Measurements from ENCODE around the gene IL1F10. TPM values are rescaled to one million over a fixed set of nuclear protein-coding genes. Genes with fewer than 3 reads are reported as not detected.

Gene IL1F10
- total and polyA plus RNA-seq, 10 of the 15 experiments (the other 5 are each of a cell fraction or from before 2014, with no cell fraction given) = not detected

DNA sequence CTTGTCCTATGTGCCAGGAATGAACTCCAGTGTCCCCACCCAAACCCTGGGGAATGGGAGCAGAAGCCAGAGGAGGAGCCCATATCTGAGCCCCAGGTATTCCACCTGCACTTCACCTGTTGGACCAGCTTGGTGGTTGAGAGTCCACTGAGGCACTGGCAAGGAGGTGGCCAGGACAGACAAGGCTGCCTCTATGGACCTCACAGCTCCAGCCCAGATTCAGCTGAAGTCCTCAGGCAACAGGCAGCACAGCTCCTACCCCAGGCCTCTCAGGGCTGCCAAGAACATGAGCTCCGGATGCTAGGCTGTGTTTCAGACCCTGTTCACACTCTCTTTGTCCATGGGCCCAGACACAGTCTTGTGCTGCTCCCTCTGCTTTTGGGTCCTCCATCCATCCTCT is 2.9 kb upstream of the IL1F10 start:
- ATAC-seq (no peak), FAIRE-seq (no peak), DNase-seq (ENCODE audit: low read depth, low spot score) (no peak)
- H4K20me1 ChIP-seq (ENCODE audit: control insufficient read depth, insufficient read depth) = no peaks in the 10 kb centered on the region
- H2AFZ ChIP-seq (ENCODE audit: control insufficient read depth, low read depth, low read length) = no peak overlapping the region
- H3K36me3 ChIP-seq (ENCODE audit: control insufficient read depth in 2 of 2, insufficient read depth in 2 of 2, low read length in 1 of 2) = no peaks in the 10 kb centered on the region
- TF ChIP-seq JUNB (IDR thresholded peaks at IDR 0.05) (no peak), ASH2L (IDR thresholded peaks at IDR 0.05; ENCODE audit: borderline replicate concordance, low read depth) (no peak)
- no peak overlapping the region for H3K27ac ChIP-seq (ENCODE audit: control insufficient read depth, insufficient read depth)
- no peaks in the 10 kb centered on the region for H3K4me1 ChIP-seq (ENCODE audit: control insufficient read depth, insufficient read depth, low read length)
- no peaks in the 10 kb centered on the region for H3K27me3 ChIP-seq (replicated peaks in 1 of 2; ENCODE audit: control insufficient read depth in 2 of 2, insufficient read depth in 2 of 2, low read length in 1 of 2)
- in situ Hi-C loops (cut with MboI) (no loop called here), intact Hi-C loops (cut with micrococcal nuclease; ENCODE audit: unreplicated experiment) (no loop called here)
- H3K9ac ChIP-seq (ENCODE audit: control insufficient read depth, insufficient read depth, low read length) = no peak overlapping the region
- no peaks in the 10 kb centered on the region for H3K79me2 ChIP-seq (ENCODE audit: control insufficient read depth, insufficient read depth, low read length)
- CTCF ChIA-PET = interaction anchor here (0.8 to 1.9 kb wide), 2 partner anchors 12 to 15 kb away, joined by 3 to 6 read pairs; no protein-coding TSS in a partner anchor
- H3K4me3 ChIP-seq = no peak overlapping the region
- H3K4me2 ChIP-seq (ENCODE audit: control insufficient read depth, insufficient read depth) = no peak overlapping the region
- 13% methylated on average over 1 of the region's 1 CpG for WGBS (ENCODE audit: insufficient coverage, insufficient replicate concordance, low lambda C conversion rate, missing lambda C conversion rate)
- SMC1A ChIA-PET (ENCODE audit: uncharacterized antibody, unreplicated experiment) = interaction anchor here (1.1 kb wide), 1 partner anchor 10 kb away, joined by 3 read pairs; no protein-coding TSS in a partner anchor
- RAD21 ChIA-PET (ENCODE audit: unreplicated experiment) = no interaction called here
- H3K9me3 ChIP-seq (replicated peaks; ENCODE audit: control insufficient read depth, insufficient read depth, low read length) = no peaks in the 10 kb centered on the region; the same call in 2 of the 3 replicates
- POLR2A ChIA-PET = no interaction called here
- no TSS peak for BruUV-seq (replicated peaks)

DNA sequence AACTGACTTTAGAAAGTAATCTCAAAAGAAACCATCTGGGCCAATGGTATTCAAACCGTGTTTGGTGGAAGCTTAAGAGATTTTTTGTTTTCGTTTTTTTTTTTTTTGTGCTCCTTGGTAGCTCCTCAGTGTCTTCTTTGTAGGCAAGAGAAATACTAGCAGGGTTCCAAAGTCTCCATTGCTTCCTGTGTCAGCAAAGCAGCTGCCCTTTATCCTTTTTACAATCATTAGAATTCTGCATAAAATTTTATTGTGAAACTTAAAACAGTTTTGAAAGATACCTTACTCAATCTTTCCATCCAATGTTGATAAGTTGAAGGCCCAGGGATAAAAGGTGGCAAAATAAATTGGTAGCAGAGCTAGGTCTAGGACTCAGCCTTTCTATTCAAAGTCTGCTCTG is 479 bp downstream of the IL1F10 start:
- H2AFZ ChIP-seq (ENCODE audit: control insufficient read depth, low read depth, low read length) = no peak overlapping the region
- intact Hi-C loops (cut with micrococcal nuclease; ENCODE audit: unreplicated experiment) (no loop called here), in situ Hi-C loops (cut with MboI) (no loop called here)
- H3K4me2 ChIP-seq (ENCODE audit: control insufficient read depth, insufficient read depth) = no peak overlapping the region
- H3K27ac ChIP-seq (ENCODE audit: control insufficient read depth, insufficient read depth) = no peak overlapping the region
- FAIRE-seq (no peak), DNase-seq (ENCODE audit: low read depth, low spot score) (no peak), ATAC-seq (no peak)
- SMC1A ChIA-PET (ENCODE audit: uncharacterized antibody, unreplicated experiment) = interaction anchor here (1.3 kb wide), 1 partner anchor 10 kb away, joined by 5 read pairs; the partner anchor contains the start of gene IL36RN
- no TSS peak for BruUV-seq (replicated peaks)
- H3K79me2 ChIP-seq (ENCODE audit: control insufficient read depth, insufficient read depth, low read length) = no peaks in the 10 kb centered on the region
- H3K9ac ChIP-seq (ENCODE audit: control insufficient read depth, insufficient read depth, low read length) = no peak overlapping the region
- POLR2A ChIA-PET = no interaction called here
- no peak overlapping the region for H3K4me3 ChIP-seq
- RAD21 ChIA-PET (ENCODE audit: unreplicated experiment) = no interaction called here
- H3K27me3 ChIP-seq (replicated peaks in 1 of 2; ENCODE audit: control insufficient read depth in 2 of 2, insufficient read depth in 2 of 2, low read length in 1 of 2) = 0 out of 4 replicates have a peak, but pooled peaks cover 0 to 1% of the 10 kb centered on the region in 2 experiments
- CTCF ChIA-PET = interaction anchor here (1.0 to 1.2 kb wide), 2 partner anchors 10 to 12 kb away, joined by 4 to 5 read pairs; no protein-coding TSS in a partner anchor
- H3K4me1 ChIP-seq (ENCODE audit: control insufficient read depth, insufficient read depth, low read length) = no peaks in the 10 kb centered on the region
- 0% methylated on average over 2 of the region's 2 CpGs for WGBS (ENCODE audit: insufficient coverage, insufficient replicate concordance, low lambda C conversion rate, missing lambda C conversion rate)
- no peaks in the 10 kb centered on the region for H3K36me3 ChIP-seq (ENCODE audit: control insufficient read depth in 2 of 2, insufficient read depth in 2 of 2, low read length in 1 of 2)
- no peaks in the 10 kb centered on the region for H4K20me1 ChIP-seq (ENCODE audit: control insufficient read depth, insufficient read depth)
- no peaks in the 10 kb centered on the region; the same call in 2 of the 3 replicates for H3K9me3 ChIP-seq (replicated peaks; ENCODE audit: control insufficient read depth, insufficient read depth, low read length)
- TF ChIP-seq DPF2 (IDR thresholded peaks at IDR 0.05) = no peak
- no peak for TF ChIP-seq KAT2A (conservative IDR thresholded peaks at IDR 0.05; ENCODE audit: control insufficient read depth, low read depth, low read length)
- TF ChIP-seq POLR2A (IDR thresholded peaks at IDR 0.05; ENCODE audit: low read depth, low read length) = no peak
- no peak for TF ChIP-seq CREM (IDR thresholded peaks at IDR 0.05; ENCODE audit: low read depth)
- TF ChIP-seq, protein P1, sequence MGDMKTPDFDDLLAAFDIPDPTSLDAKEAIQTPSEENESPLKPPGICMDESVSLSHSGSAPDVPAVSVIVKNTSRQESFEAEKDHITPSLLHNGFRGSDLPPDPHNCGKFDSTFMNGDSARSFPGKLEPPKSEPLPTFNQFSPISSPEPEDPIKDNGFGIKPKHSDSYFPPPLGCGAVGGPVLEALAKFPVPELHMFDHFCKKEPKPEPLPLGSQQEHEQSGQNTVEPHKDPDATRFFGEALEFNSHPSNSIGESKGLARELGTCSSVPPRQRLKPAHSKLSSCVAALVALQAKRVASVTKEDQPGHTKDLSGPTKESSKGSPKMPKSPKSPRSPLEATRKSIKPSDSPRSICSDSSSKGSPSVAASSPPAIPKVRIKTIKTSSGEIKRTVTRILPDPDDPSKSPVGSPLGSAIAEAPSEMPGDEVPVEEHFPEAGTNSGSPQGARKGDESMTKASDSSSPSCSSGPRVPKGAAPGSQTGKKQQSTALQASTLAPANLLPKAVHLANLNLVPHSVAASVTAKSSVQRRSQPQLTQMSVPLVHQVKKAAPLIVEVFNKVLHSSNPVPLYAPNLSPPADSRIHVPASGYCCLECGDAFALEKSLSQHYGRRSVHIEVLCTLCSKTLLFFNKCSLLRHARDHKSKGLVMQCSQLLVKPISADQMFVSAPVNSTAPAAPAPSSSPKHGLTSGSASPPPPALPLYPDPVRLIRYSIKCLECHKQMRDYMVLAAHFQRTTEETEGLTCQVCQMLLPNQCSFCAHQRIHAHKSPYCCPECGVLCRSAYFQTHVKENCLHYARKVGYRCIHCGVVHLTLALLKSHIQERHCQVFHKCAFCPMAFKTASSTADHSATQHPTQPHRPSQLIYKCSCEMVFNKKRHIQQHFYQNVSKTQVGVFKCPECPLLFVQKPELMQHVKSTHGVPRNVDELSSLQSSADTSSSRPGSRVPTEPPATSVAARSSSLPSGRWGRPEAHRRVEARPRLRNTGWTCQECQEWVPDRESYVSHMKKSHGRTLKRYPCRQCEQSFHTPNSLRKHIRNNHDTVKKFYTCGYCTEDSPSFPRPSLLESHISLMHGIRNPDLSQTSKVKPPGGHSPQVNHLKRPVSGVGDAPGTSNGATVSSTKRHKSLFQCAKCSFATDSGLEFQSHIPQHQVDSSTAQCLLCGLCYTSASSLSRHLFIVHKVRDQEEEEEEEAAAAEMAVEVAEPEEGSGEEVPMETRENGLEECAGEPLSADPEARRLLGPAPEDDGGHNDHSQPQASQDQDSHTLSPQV (IDR thresholded peaks at IDR 0.05) = no peak
- TF ChIP-seq GABPA (IDR thresholded peaks at IDR 0.05; ENCODE audit: low read depth) = no peak
- no peak for TF ChIP-seq EP300 (IDR thresholded peaks at IDR 0.05; ENCODE audit: borderline replicate concordance in 1 of 2, control insufficient read depth in 1 of 2, low read depth in 2 of 2, low read length in 2 of 2)
- no peak for TF ChIP-seq IRF4 (IDR thresholded peaks at IDR 0.05; ENCODE audit: low read depth, low read length)
- TF ChIP-seq, protein P2, sequence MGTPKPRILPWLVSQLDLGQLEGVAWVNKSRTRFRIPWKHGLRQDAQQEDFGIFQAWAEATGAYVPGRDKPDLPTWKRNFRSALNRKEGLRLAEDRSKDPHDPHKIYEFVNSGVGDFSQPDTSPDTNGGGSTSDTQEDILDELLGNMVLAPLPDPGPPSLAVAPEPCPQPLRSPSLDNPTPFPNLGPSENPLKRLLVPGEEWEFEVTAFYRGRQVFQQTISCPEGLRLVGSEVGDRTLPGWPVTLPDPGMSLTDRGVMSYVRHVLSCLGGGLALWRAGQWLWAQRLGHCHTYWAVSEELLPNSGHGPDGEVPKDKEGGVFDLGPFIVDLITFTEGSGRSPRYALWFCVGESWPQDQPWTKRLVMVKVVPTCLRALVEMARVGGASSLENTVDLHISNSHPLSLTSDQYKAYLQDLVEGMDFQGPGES (IDR thresholded peaks at IDR 0.05) = no peak
- no peak for TF ChIP-seq SREBF2 (IDR thresholded peaks at IDR 0.05; ENCODE audit: low read length)
- TF ChIP-seq KLF5 (IDR thresholded peaks at IDR 0.05; ENCODE audit: partially characterized antibody) = no peak
- TF ChIP-seq IKZF1 (conservative IDR thresholded peaks at IDR 0.05) = no peak
